GM21423 (cell line): ENCODE data around the gene SEL1L3.

Source experiments
- ATAC-seq: cut with Tn5 transposase; IDR thresholded peaks from one replicate; pipeline ENCODE4 v1.9.1; 2021; ENCODE audit warnings: mild to moderate bottlenecking, moderate library complexity; ENCODE audit not compliant: unreplicated experiment

The SEL1L3 gene

DNA sequence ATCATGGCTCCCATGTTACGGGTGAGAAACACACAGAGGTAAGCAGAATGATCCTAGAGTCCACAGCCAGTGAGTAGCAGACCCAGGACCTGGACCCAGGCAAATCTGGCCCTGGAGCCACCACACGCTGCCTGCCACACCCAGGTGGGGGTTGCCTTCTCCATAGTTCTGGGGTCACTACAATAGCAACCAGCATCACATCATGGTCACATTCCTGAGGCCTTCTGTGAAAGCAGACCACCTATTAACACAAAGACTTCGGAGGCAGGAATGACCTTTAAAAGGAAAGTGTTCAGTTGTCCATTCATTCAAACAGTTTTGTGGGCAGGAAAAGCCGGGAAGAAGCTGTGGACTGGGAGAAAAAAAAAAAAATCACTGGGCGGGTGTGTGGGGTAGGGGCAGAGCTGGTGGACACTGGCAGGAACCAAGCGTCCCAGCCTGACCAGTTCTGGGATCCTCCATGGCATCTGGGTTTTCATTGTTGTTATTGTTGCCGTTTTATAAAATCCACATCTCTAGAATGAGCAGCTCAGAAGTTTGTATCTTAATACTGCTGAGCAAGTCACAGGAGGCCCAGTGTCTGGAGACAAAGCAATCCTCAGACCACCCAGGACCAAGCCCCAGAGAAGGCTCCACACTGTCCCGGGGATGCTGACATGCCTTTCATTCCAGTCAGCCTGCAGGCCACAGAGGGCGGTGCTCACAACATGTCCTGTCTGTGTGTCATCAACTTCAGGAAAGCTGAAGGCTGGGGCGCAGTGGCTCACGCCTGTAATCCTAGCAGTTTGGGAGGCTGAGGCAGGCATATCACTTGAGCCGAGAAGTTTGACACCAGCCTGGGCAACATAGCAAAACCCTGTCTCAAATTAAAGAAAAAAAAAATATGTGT is 67.0 kb downstream of the SEL1L3 start:
- no peak for ATAC-seq

DNA sequence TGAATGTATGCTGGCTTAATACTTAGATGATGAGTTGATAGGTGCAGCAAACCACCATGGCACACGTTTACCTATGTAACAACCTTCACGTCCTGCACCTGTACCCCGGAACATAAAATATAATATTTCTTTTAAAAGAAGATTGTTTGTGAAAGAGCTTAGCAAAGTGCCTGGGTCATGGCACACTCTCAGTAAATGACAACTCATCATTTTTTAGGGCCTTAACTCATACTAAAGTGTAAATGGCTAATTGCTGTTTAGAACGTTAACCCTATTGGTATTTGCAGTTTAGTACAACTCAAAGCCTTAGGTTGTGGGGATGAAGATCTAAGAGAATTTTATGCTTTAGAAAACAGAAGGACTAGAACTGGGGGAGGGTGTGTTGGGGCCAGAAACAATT is 67.7 kb downstream of the SEL1L3 start:
- no peak for ATAC-seq

DNA sequence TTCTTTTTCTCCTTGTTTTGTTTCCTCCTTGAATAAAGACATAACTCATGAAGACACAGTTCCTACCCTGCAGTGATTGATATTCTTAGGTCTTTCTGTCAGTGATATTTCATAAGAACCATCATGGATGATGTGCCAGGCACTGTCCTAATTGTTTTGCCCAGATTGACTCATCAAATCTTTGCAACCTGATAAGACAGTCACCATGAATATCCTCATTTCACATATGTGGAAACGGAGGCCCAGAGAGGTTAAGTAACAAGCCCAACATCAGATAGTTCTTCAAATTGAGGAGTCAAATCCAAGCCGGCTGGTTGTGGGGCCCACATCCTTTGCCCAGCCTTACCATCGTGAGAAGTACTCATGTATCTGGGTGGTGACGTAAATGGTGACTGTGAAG is 69.9 kb downstream of the SEL1L3 start:
- no peak for ATAC-seq

DNA sequence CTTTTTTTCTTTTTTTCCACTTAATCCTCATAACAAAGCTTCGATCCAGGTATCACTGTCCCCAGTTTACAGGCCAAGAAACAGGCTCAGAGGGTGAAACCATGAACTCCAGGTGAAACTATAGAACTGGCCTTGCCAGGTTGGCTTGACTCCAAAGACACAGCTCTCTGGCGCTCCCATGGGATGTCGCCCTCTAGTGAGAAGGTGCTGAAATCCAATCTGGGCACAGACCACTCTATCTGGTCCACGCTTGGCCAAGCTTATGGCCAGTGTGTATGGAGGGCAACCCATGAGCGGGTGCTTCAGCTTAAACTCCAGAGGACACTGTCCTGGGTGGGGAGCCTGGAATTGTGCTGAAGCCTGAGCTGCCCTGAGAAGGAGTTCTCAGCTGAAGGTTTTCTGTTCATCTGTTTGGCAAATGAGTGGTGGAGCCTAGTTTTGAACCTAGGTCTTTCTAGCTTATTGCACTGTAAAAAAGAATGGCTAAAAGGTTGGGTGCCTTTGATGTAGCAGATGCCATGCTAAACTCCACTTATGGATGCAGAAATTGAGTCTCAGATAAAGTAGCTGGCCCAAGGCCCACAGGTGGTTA is 70.5 kb downstream of the SEL1L3 start:
- ATAC-seq: no peak

DNA sequence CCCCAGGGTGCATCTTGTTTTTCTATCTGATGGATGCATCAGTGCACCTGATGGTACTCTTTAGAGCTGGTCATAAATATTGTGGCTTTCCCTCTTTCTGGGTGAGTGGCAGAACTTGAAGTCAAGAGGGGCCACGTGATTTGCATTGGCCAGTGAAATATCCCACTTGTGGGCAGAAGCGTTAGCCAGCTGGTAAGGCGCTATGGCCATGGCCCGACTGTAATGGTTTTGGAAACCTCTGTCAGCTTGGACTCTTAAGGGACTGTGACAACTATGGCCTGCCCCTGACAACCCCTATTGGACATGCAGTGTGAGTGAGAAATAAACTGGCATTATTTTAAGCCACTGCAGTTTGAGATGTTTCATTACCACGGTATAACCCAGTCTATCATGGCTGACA is 72.8 kb downstream of the SEL1L3 start:
- ATAC-seq: no peak

DNA sequence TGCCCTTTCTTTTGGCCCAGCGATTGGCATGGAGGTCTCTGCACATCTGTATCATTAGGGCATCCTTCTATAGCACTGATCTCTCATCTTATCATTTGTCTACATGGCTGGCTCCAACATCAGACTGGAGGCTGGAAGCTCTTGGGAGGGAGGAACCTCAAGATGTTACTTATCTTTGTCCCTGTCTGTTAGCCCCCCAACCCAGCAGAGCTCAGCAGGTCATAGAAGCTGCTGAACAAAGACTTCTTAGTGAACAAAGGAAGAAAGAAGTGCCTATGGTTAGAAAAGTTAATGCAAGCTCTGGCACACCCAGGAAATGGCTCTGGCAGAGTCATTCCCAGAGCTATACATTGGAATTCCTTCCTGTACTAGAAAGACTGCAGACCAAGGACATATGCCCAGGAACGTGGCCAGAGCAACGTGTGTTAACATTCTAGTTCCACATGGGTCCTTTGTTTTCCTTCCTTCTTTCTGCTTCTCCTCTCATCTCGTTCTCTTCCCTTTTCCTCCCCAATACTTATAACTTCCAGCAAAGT is 74.0 kb downstream of the SEL1L3 start:
- no peak for ATAC-seq

DNA sequence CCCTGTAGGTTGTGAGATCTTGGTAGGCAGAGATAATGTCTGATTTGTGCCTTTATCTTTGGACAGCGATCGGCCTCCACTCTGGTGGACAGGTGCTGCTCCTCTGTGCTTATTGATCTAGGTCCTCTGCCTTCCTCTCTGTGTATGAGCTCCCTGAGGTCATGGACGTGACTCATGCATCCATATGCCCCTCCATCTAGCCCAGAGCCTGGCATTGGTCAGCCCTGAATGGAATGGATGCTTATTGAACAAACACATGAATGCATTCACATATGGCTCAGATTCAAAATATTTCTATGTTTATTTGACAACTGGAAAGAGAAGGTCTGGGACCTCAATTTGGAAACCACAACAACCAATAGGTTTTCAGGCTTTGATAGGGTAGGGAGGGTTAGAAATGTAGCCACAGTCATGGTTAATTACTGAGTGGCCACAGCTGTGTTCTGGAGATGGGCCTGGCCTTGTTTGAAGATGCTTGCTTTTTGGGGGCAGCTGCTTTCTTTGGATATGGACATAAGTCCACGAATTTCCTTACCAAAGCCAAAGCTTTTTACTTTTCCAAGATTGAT is 76.2 kb downstream of the SEL1L3 start:
- no peak for ATAC-seq

DNA sequence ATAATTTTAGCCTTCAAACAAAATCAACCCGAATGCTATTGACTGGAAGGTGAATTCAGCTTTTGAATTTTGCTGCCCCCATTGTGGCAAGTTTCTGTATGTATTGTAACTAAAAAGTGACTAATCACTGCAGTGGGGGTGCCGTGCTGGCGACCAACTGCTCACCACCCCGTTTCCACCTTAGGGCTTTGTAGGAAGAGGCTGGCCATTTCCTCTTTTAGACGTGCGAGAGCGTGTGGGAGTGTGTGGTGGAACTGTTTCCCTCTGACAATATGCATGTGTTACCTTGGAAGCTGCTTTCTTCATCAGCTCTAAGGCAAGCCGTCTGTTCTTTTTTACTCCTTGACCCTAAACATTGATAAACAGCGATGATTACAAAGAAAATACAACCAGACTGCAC is 78.8 kb downstream of the SEL1L3 start:
- no peak for ATAC-seq

DNA sequence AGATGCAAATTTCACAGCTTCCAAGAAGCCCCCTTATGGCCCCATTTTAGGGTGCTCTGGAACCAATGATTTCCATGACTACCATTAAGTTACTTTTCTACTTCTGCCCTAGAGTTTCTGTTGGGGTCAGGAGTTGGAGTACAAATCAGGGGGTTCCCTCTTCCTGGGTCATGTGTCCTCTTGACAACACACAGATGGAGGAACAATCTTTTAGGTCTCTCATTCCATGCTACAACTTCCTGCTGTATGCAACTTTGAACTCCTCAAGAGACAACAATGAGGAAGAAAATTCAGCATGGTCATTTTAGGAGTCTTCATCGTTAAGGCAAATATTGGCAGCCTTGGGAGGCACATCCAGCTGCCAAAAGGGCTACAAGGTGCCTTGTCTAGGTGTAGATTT is 79.7 kb downstream of the SEL1L3 start:
- ATAC-seq: no peak

DNA sequence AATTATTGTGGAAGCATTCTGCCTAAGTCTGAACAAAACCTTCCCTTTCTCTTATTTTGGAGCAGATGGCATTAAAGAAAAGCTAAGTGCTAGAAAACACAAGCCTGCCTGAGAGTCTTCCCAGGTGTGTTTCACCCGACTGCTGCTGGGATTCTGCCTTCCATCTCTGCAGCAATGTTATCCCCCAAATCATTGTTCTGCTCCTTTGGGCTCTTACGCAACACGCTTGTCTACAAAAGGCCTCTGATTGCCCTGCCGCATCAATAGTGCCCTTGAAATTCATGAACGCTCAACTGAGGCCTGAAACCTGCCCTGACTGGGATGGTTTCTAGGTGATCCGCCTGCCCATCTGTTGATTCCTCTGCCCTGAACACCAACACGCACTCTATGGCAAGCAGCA is 80.3 kb downstream of the SEL1L3 start:
- ATAC-seq: no peak

DNA sequence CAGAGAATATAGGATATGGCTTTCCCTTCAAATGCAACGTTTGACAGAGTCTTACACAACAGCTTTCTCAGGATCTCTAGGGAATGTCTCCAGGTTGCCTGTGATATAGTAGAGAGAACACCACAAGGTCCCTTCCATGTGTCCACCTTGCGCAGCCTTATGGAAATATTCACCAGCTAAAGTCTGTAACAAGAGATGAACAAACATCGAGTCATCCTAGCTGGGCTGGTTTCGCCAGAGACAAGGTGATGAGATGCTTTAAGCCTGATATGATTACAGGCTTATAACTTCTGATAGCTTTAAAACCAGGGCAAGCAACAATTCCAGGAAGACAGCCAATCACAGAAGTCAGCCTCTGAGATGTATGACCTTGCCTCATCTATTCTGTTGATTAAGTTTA is 83.8 kb downstream of the SEL1L3 start:
- no peak for ATAC-seq

DNA sequence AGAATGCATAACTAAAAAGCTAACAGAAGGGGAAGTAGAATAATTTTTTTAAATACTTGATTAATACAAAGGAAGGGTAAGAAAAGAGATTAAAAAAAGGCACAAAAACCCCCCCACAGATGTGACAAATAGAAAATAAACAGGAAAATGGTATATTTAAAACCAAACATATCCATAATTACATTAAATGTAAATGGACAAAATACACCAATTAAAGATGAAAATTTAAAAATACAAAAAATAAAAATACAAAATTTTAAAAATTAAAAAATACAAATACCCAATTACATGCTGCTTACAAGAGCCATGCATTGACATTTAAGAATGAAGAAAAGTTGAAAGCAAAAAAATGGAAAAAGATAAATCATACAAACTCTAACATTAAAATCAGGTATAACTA is 86.0 kb downstream of the SEL1L3 start:
- ATAC-seq: no peak

DNA sequence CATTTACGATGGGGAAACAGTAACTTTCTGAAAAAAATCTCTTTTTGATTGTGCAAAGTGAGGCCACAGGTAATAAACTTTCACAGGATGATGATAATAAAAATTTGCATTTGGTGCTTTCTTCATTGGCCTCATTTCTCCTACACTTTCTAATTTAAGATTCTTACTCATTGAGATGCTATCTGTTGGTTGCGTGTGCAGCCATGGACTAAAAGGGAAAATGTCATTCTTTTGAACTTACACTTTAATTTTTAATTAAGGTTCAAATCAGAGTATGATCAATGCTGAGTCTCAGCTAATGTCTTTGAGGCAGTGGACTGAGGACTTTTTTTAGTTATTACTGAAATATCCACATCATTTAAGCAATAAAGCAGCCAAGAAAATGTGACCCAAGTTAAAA is 87.6 kb downstream of the SEL1L3 start:
- ATAC-seq: no peak

DNA sequence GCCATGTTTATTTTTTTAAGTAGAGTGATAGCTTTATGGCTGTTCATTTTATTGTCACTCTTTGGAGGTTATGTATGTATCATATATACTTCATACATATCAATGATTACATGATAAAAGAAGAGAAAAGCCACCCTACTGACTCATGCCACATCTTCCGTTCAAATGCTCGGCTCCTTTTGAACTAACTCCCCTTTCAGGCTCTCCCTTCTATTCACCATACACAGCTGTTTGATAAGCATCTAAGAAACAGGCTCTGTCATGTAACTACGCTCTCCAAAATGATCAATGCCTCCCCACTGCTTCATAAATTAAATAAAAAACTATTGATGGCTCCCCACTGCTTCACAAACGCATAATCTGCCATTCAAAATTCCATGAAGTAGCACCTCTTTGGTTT is 89.4 kb downstream of the SEL1L3 start:
- no peak for ATAC-seq

DNA sequence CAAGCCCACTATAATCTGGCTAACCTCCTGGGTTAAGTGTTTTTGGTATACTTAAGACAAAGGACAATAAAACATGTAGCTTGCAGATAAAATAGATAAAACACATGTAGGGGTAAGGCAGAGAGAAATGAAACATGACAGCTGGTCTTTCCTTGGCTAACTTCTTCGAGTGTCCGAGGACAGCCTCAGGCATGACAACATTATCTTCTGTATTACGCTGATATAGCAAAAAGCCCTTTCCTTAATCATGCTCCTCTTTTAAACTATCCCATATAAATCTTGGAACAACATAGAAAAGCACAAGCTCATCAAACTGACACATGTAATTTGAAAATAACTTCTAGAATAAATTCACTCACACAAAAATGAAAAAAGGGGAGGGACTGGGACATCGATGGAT is 91.1 kb downstream of the SEL1L3 start:
- no peak for ATAC-seq

DNA sequence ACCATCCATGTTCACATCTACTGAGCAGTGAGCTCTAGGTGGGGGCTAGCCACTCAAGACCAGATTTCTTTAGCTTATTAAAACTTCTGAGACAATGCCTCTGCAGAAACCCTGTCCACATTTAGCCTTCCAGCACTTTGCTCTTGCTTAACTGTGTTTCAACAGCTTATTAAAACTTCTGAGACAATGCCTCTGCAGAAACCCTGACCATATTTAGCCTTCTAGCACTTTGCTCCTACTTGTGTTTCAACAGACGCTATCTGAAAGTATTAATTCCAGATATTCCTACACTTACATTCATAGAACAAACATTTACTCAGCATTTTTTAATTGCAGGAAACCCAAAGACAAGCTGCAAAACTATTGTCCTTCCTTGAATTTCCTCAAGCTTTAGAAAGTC is 91.9 kb downstream of the SEL1L3 start:
- ATAC-seq: no peak

DNA sequence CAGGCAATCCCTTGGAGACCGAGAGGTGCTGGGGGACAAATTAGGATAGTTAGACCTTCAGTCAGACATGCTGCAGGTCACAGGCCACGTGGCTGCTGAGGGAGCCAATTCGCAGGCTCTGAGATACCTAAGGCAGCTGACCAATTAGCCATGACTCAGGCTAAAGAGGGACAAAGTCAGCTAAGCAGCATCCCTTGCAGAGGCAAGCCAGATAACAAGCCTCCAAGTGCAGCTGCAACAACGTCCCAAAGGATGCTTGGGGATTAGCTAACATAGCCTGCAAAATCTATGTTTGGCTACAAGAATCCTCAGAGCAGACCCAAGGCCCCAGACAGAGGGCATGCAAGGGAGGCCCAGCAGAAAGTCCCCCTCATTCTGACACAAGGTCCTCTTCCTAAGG is 93.5 kb downstream of the SEL1L3 start:
- no peak for ATAC-seq

DNA sequence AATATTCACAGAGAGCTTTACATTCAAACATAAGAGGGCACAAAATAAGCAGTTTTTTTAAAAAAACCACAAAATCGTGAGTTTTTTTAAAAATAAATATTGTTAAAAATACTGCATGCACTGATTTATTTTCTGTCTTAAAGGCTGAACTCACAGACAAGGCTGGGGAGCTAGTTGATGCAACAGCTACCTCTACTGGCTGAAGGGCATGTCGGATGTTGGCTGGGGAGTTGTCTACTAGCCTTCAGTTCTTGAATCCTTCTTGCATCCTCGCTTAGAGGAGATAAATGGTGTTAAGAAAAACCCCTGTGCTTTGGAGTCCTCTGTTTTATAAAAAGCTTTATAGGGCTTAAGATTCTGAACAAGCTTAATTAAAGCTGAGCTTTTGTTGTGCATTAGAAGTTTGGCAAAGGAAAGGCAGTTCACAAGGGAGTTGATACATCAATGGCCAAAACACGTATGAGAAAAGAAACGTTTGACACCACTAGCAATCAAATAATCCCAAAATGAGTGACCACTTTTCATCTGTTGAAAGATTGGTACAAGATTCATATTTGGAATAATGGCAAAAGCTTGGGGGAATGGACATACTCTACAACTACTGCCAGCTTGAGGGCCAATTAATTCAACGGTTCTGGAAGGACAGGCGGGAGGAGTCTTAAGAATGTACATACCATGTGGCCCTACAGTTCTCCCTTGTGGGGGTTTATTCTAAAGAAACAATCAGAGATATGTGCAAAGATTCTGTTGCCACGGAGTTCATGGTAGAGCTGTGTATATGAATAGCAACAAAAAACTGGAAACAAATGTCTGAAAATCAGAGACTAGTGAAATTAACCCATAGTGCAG is 94.7 kb downstream of the SEL1L3 start:
- ATAC-seq: no peak

DNA sequence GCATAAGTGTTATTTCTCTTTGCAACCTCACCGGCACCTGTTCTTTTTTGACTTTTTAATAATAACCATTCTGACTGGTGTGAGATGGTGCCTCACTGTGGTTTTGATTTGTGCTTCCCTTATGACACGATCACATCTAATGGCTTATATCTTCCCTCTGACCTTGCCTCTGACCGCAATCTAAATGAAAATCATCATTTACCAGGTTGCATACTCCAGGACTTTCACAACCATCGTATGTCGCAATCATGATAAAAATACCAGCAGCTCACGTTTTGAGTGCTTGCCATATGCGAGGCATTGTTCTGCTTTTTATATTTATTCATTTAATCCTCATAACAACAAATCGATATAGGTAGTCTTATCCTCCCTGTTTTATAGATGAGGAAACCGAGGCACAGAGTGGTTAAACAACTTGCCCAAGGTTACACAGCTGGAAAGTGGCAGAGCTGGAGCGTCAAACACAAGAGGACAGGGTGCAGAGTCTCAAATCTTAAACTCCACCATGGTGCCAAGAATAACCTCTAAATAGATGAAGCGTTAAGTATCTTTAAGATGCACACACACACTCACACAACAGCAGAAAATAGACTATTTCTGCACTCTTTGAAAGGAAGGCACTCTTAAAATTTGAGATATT is 102.2 kb downstream of the SEL1L3 start:
- ATAC-seq: no peak

DNA sequence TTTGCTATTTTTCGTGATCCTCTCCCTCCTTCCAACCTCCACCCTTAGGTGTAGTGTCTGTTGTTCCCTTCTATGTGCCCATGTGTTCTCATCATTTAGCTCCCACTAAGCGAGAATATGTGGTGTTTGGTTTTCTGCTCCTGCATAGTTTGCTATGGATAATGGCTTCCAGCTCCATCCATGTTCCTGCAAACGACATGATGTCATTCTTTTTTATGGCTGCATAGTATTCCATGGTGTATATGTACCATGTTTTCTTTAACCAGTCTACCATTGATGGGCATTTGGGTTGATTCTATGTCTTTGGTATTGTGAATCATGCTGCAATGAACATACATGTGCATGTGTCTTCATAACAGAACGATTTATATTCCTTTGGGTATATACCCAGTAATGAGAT is 102.7 kb downstream of the SEL1L3 start:
- ATAC-seq: no peak

DNA sequence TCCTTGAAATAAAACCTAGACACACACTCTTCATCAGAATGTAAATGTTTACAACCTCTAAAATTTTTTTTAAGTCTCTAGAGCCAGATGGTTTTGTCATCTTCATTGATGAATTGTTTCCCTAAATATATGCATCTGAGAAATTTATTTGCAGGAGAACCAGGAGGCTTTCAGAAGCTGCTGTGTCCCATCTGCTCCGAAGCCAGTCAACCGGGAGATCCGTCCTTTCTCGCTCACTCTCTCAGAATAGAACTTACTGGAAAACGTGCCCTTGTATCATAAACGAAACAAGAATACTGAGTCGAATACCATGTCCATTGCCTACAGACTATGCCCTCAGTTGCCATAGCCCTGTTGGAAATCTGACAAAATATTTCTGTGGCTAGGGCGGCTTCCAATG is 103.7 kb downstream of the SEL1L3 start:
- no peak for ATAC-seq
